ENCODE data around the gene CTXND1.
"Not testable (repeated sequence)": the region's sequence is repeated elsewhere in the genome, so short reads cannot be mapped to it uniquely, and the experiment has no call there.

Gene CTXND1

DNA sequence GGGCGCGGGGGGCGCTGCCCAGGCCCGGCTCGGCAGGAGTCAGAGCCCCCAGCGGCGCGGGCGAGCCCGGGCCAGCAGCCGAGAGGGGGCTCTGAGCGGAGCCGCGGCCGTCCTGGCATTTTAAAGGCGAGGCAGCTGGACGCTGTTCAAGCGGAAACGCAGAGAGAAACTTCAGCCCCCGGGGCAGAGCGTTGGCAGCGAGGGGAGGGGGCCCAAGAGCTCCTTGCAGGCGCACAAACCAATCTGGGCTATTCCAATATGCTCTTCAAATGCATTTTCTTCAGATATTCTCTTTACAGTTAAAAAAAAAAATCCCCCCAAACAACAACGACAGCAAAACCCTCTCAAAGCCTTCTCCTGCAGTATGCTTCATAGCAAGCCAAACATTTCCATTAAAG is at the start of gene CTXND1:
CTXND1 (minus strand) TSS at position 93 of the 398 bp plus-strand sequence. CDS start 50,264 bp downstream, outside the sequence.
- peak in 2 of 3 experiments; percentile 59 to 67 for DNase-seq

DNA sequence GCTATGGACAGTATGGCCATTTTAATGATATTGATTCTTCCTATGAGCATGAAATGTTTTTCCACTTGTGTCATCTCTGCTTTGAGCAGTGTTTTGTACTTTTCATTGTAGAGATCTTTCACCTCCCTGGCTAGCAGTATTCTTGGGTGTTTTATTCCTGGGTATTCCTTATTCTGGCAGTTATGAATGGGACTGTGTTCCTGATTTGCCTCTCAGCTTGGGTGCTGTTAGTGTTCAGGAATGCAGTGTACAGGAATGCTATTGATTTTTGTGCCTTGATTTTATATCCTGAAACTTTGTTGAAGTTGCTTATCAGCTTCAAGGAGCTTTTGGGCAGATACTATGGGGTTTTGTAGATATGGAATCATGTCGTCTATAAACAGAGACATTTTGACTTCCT is 49.5 kb upstream of the CTXND1 start:
- DNase-seq, result no peak

DNA sequence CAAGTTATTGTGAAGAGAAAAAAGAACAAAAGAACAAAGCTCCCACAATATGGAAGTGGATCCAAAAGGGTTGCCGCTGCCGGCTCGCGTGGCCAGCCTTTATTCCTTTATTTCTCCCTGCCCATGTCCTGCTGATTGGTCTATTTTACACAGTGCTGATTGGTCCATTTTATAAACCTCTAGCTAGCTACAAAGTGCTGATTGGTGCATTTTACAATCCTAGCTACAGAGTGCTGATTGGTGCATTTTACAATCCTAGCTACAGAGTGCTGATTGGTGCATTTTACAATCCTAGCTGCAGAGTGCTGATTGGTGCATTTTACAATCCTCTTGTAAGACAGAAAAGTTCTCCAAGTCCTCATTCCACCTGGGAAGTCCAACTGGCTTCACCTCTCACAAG is 43.8 kb upstream of the CTXND1 start:
- not testable (repeated sequence) for DNase-seq

DNA sequence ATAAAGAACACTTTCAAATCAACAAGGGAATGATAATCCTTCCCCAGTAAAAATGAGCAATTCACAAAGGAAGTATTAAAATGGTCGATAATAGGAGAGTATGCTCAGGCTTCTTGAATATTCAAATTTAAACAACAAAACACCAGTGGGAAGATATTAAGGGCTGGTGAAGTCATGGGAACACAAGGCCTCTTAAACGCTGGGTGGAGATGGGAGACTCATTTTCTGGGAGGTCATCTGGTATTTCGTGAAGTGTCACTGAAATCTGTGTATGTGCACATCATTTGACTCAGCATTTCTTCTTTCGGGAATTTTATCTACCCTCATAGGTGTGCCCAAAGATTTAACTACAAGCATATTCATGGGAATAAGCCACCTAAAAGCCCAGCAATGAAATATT is 40.1 kb upstream of the CTXND1 start:
- no peak for DNase-seq

DNA sequence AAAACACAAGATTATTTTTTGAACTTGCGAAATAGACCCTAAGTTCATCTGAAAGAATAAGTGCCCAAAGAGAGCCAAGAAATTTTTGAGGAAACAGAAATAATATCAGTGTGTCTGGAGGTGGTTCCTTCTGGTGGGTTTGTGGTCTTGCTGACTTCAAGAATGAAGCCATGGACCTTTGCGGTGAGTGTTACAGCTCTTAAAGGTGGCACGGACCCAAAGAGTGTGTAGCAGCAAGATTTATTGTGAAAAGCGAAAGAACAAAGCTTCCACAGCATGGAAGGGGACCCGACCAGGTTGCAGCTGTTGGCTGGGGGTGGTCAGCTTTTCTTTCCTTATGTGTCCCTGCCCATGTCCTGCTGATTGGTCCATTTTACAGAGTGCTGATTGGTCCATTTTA is 38.9 kb upstream of the CTXND1 start:
- DNase-seq, result not testable (repeated sequence)

DNA sequence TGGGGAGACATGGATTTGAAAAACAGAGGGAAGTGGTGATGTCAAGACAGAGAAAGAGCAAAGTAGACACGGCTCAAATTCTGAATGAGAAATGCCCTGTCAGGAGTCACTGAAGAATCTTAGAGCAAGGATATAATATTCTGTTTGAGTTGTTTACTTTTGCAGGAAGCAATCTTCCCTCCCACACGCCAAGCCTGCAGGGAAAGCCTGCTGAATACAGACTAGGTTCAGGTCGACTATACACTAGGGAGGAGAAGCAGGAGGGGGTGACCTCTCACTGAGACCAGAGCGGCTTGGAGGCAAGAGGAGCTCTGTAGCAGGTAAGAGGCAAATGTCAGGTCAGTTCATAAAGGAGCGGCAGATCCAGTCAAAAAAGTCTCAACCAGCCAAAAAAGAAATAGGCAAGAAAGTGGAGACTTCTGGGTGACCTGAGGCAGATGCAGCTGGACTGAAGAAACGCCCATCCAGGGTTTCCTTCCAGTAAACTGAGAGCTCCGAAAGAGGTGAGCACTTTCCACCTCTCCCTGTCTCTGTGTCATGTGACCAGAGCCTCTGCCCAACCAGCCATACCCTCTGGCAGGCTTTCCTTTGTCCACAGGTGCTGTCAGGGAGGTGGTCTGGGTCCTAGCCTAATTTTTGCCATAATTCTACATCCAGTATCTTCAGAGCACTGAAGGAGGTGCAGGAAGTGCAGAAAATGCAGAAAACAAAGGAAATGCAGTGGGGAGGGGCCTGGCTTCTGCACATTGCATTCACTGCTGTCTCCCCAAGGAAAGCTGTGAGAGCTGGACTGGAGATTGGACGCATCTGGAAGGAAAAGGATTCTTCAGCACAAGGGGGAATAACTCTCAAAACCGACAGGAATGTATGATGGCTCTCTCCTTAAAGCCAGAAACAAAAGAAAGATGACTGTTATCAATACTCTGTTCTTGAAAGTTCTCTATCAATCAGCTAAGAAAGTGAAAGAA is 37.8 kb upstream of the CTXND1 start:
- DNase-seq, result peak in 2 of 3 experiments; percentile 8 to 19

DNA sequence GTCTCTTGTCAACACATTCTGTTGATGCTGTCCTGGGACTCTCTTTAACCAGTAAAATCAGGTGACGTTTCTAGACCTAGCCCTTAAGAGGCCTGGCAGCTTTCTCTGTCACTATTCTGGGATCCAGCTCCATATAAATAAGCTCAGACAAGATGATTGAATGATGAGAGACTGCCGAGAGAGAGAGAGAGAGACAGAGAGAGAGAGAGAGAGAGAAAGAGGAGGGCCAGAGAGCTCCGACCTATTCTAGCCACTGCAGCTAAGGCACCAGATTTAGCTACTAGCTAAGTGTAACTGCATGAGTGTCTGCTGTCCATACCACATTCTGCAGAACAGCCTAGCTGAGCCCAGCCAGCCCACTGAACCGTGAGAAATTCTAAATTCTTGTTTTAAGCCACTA is 36.1 kb upstream of the CTXND1 start:
- no peak for DNase-seq

DNA sequence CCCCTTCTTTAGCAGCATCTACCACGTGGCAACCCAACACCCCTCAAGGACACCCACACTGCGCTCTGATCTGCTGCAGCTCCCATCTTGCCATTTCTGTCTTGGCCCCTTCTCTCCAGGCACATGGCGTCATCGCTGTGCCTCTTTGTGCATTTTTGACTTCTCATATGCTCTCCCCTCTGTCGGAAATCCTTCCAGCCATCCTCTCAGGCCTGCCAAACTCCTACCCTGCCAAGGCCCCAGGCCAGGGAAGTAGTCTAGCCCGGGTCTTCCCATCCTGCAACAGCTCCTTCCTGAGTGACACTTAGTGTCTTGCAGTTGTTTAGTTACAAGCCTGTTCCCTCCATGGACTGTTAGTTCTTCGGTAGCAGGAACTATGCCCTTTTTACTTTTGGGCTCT is 34.0 kb upstream of the CTXND1 start:
- no peak for DNase-seq

DNA sequence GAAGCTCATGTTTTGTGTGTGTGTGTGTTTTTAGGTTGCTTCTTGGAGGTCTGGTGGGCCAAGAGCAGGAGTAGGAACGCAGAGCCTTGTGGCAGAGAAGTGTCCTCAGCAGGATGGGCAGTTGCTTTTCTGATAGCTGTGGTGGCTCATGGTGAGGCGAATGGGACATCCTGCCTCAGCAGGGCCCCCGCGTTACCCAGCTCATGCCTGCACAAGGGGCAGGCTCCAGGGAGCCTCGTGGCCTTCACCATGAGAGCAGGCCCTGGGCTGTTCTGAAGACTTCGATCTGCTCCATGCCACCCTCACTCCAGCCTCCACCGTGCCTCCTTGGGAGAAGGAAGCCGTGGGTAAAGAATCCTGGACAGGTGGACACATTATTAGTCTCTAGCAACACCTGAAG is 33.4 kb upstream of the CTXND1 start:
- DNase-seq, result no peak

DNA sequence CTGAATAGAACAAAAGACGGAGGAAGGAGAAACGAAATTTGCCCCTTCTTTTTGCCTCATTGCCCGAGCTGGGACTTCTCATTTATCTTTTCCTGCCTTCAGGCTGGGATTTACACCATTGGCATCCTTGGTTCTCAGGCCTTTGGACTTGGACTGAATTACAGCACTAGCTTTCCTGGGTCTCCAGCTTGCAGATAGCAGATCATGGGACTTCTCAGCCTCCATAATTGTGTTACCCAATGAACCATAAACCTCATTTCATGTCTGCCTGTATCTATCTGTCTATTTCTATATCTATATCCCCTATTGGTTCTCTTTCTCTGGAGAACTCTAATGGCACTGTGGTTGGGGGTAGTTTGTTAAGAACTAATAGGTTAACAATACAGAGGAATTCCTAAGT is 31.5 kb upstream of the CTXND1 start:
- no peak for DNase-seq

DNA sequence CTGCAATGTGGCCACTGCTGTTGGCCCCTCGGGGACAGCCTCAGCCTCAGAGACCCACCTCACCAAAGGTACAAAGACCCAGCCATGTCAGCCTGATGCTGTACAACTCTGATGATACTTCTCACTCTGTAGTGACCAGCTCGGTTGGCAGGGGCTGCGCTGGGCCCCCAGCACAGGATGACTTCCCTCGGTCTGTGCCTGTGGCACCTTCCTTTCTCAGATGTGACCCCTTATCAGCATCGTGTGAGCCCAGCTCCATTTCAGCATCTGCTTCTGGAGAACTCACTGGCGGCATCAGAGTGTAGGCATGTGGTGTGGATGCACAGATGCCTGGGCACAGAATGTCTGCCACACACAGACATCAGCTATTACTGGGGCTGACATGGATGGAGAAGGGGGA is 25.1 kb upstream of the CTXND1 start:
- DNase-seq, result no peak

DNA sequence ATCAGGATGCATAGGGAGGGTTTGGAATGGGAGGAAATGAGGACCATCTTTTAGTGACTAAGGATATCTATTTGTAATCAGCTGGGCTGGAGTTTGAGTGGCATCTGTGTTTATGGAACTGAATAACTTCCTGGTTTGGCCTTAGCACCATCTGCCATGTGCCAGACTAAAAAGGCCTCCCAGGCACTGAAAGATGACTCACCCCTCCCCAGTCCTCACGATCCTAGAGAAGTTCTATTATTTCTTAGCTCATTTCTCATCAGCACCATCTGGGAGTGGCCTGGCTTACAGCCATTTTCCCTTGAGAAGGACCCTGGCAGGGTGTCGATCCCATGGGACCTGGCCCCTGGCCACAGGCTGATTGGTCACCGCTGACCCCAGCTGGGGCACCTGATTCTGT is 23.9 kb upstream of the CTXND1 start:
- DNase-seq, result no peak

DNA sequence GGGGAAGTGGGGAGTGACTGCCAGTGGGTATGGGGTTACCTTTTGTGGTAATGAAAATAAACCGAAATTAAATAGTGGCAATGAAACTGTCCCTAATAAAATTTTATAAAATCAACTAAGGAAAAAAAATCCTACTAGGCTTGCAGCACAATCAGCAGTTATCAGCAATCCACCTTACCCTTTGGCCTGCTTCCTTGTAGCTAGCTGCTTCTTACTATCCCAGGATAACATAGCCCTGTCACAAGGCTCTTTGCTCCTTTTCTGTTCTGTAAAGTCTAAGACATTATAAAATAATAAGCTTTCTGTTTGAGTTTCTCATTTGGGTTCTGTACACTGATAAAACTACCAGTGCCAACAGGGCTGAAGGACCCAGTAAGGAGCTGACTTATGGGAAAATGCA is 23.0 kb upstream of the CTXND1 start:
- DNase-seq, result no peak

DNA sequence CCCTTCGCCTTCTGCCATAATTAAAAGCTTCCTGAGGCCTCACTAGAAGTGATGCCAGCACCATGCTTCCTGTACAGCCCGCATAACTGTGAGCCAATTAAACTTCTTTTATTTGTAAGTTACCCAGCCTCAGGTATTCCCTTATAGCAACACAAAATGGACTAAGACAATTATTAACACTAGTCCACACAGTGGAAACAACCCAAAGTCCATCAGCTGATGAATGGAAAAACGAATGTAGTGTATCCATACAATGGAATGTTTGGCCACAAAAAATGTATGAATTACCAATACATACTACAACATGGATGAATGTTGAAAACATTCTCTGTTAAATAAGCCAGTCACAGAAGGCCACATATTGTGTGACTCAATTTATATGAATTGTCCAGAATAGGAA is 22.5 kb upstream of the CTXND1 start:
- no peak for DNase-seq

DNA sequence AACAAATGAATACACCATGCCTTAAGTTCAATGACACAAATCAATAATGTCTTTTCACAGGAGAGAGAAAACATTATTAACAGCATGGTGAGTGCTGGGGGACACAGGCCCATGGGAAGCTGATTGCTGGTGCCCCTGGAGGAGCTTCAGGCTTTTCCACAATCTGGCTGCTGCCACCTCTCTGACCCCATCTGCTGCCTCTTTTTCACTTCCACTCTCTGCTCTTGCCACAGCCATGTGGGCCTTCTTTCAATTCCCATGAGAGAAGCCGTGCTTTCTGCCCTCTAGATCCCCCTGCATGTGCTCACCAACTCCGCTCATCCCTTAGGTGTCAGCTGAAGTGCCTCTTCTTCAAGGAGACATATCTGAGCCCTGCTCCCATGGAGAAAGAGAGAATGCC is 21.0 kb upstream of the CTXND1 start:
- no peak for DNase-seq

DNA sequence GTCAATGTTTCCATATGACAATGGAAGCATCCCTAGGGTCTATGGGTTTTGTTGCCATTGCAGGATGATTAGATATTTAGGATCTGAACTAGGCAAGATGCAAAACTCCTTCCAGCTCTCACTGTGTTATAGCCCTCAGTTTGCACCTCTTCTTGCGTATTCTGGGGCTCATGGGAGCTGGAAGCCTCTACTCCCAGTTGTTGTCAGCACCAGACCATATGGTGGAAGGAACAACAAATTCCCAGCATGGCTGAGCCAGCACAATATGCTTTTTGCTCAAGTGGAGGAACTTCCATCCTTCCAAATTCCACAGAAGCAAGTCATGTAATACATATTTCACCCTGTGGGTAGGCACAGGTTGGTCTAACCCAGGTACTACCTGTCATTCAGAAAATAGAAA is 18.5 kb upstream of the CTXND1 start:
- DNase-seq, result no peak

DNA sequence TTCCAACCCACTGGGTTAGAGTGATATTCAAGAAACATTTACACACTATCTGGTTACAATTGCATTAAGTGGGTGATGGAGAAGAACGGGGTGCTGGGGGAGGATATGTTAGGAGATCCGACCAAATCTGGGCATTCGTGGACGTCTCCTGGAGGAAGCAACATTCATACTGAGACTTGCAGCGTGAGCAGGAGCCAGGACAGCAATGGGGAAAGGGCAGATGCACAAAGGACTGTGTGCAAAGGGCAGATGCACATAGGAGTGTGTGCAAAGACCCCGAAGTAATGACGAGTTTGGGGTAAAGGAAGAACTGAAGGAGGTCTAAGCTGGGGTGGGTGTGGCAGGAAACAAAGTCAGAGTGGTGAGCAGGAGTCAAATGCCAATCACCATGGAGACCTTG is 16.1 kb upstream of the CTXND1 start:
- no peak for DNase-seq

DNA sequence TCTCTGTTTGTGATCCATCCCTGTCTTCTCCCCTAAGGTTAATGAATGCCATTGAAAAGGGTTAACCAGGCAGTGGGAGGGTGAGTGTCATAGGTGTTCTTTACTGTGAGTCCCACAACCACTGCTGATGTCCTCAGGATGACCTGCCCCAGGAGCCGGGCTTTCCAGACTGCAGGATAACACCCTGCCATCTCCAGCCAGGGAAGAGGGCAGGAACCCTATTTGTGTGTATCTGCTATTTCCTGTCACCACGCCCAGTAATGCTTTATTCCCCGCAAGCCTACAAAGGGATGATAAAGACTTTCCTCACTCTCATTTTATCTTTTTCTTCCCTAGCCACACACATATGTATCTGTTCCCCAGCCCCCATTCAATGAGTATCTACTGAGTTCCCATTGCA is 15.6 kb upstream of the CTXND1 start:
- no peak for DNase-seq

DNA sequence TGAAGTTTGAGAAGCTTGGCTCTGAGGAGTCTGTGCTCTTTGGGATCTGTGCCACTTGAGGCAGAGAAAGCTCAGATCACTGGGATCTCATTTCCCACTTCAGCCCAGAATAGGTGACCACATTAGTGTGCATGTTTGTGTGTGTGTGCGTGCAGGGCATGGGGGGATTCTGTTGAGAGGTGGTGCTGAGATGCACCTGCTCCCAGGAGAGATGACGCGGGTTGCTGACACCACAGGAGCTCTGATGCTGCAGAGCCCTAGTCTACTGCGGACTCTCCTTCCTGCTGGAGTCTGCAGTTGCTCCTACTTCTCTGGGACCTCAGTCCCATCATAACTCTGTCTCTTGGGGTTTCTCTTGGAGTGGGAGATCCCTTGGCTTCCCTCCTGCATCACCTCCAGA is 14.7 kb upstream of the CTXND1 start:
- DNase-seq, result no peak

DNA sequence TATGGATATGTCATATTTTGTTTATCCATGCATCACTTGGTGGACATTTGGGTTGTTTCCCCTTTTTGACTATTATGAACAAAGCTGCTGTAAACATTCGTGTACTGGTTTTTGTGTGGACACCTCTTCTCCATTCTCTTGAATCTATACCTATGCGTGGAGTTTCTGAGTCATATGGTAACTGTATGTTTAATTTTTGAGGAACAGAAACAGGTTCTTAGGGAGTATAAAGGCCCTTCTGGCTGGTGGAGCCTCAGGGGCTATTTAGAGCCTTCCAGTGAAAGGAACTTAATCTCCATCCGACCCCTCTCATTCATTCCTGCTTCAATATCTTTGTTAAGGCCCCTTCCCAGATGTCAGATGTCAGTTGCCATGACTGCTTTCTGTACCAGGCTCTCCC is 14.1 kb upstream of the CTXND1 start:
- no peak for DNase-seq

DNA sequence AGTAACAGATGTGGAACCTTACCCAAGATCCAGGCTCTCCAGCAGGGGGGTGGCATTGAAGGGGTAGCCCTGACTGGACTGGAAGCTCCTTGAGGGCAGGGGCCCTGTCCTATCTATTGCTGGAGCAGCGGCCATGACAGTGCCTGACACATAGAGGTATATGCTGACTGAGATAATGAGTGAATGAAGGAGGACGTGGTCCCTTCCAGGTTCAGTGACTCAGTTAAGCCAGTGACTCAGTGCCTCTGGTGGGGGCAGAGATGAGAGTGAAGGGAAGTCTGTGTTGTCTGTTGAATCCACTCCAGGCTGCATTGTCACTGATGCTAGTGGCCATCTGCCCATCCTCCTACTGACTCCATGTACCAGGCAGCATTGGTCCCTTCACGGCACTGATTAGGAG is 13.0 kb upstream of the CTXND1 start:
- no peak for DNase-seq

DNA sequence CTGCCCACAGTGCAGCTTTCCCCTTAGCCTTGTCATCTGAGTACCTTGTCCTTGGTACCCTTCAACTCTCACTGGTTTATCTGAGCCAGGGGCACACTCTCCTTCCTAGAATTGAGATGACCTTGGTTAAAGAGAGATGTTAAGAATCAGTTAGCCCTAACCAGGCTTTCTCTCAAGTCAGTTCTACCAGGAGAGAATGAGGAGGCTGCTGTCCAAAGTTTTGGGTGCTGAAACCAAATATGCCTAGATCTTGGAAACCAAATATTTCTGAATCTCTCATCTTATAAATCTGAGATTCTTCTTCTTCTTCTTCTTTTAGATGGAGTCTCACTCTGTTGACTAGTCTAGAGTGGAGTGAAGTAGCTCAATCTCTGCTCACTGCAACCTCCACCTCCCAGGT is 12.0 kb upstream of the CTXND1 start:
- DNase-seq, result no peak

DNA sequence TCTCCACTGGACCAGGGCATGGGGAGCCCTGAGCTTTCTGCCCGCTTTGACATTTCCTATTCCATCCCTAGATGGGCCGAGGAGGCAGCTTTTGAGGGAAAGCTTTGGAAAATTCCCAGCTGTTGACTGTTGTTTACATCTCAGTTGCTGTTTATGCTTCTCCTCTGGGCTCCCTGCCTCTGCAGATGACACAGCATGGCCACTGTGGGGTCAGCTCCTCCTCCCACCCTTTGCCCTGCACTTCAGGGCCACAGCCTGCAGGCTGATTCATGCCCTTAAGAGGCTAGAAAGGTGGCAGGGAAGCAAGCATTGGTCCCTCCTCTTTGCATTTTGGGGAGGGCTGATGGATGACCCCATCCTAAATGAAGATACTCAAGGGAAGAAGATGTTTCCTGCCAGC is 8.5 kb upstream of the CTXND1 start:
- DNase-seq, result no peak

DNA sequence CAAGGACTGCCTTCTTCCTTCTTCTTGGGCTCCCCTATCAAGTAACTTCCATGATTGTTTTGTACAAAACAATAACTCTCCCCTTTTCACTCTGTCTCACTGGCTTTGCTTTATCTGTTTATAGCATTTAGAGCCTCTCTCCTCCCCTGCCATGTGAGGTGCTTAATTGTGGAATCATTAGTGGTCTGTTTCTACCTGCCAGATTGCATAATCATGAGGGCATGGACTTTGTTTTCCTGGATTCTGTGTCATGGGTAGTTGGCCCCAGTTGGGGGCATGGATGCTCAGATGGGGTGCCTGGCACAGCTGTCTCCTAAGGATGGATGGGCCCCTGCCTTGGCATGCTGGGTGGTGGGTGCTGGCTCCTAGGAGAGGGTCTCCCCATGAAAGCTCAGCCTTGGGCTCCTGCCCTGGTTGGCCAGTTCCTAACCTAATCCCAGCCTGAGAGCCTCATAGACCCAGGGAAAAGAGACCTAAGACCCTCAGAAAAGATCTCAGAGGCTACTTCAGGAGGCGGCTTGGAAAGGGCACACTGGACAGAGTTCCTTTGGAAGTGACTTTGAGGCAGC is 8.0 kb upstream of the CTXND1 start:
- no peak for DNase-seq
